Natural killer cell (primary cell): ENCODE data around the gene PANX3. TPM values are rescaled to one million over a fixed set of nuclear protein-coding genes. Genes with fewer than 3 reads are reported as not detected.
A peak's percentile ranks its signal among the peaks of the same experiment; 100 is the strongest.

ENCODE experiments used
- ATAC-seq, 3 donors: fragments of 150-1000 bp in 2 of 3; fragments of 200-7000 bp in 1 of 3; cut with Tn5 transposase; 1 replicate in 1 of 3; 2 replicates in 2 of 3; pipeline ENCODE4 v1.10.0; 2021; ENCODE audit warnings: mild to moderate bottlenecking in 2 of 3, moderate library complexity in 2 of 3
- DNase-seq, 2 donors: peaks; one replicate each; pipeline versions ENCODE4 v3.0.0 to v3.0.0-alpha.2; 2013 to 2021; ENCODE audit warnings: mixed read lengths in 1 of 2
- H3K27ac ChIP-seq: one replicate; pipeline ENCODE4 v1.5.1; 2013; ENCODE audit warnings: mild to moderate bottlenecking, low read length
- H3K27me3 ChIP-seq: one replicate; pipeline ENCODE4 v1.6.1; 2013; ENCODE audit warnings: low read length; ENCODE audit not compliant: control insufficient read depth, insufficient read depth
- H3K36me3 ChIP-seq: one replicate; pipeline ENCODE4 v1.6.1; 2013; ENCODE audit warnings: low read length; ENCODE audit not compliant: control insufficient read depth, insufficient read depth
- H3K4me1 ChIP-seq: one replicate; pipeline ENCODE4 v1.6.1; 2013; ENCODE audit warnings: low read length; ENCODE audit not compliant: control insufficient read depth, insufficient read depth
- H3K4me3 ChIP-seq: one replicate; pipeline ENCODE4 v1.5.1; 2013; ENCODE audit warnings: low read length
- H3K9me3 ChIP-seq: one replicate; pipeline ENCODE4 v1.6.1; 2013; ENCODE audit warnings: low read length; ENCODE audit not compliant: control insufficient read depth, insufficient read depth
- H3K27ac Mint-ChIP-seq, 2 donors: one replicate each; pipeline ENCODE4 v1.8.0; 2022; ENCODE audit warnings: mild to moderate bottlenecking in 2 of 2, mixed read lengths in 2 of 2, moderate library complexity in 1 of 2
- H3K27me3 Mint-ChIP-seq, 2 donors: one replicate each; pipeline ENCODE4 v1.8.0; 2022; ENCODE audit warnings: low read depth in 2 of 2, mixed read lengths in 2 of 2
- H3K36me3 Mint-ChIP-seq: one replicate; pipeline ENCODE4 v1.8.0; 2022; ENCODE audit warnings: mixed read lengths
- H3K4me1 Mint-ChIP-seq, 2 donors: one replicate each; pipeline ENCODE4 v1.8.0; 2022; ENCODE audit warnings: mixed read lengths in 2 of 2
- H3K4me3 Mint-ChIP-seq: one replicate; pipeline ENCODE4 v1.8.0; 2022; ENCODE audit warnings: mild to moderate bottlenecking, moderate library complexity, mixed read lengths
- H3K9me3 Mint-ChIP-seq, 2 donors: one replicate each; pipeline ENCODE4 v1.8.0; 2022; ENCODE audit warnings: mixed read lengths in 2 of 2
- WGBS: methylation state at CpG from one replicate; pipeline ENCODE4 v1.1.7; 2013; ENCODE audit warnings: missing lambda C conversion rate; ENCODE audit not compliant: insufficient coverage; 5-methylcytosine and 5-hydroxymethylcytosine counted together
- intact Hi-C: fragments of 100-400 bp; cut with micrococcal nuclease; formaldehyde crosslinking; loops from one replicate; pipeline ENCODE4 v1.14.2; 2022
- total RNA-seq, 4 donors: library from RNA; stranded (reverse); fragments of 120-200 nt in 1 of 4; gene quantifications; one replicate each; pipeline versions ENCODE4 v1.2.3 to v1.2.4, GENCODE V29; 2013 to 2022
- TF ChIP-seq, protein P1 (sequence below): fragments of 200-600 bp; IDR thresholded peaks from one replicate; pipeline ENCODE4 v1.8.0; 2022; ENCODE audit warnings: antibody characterized with exemption

PANX3 gene
- total RNA-seq, 3 donors from 2014 or later (not counting 1 experiment from before 2014, with no cell fraction given) = not detected

DNA sequence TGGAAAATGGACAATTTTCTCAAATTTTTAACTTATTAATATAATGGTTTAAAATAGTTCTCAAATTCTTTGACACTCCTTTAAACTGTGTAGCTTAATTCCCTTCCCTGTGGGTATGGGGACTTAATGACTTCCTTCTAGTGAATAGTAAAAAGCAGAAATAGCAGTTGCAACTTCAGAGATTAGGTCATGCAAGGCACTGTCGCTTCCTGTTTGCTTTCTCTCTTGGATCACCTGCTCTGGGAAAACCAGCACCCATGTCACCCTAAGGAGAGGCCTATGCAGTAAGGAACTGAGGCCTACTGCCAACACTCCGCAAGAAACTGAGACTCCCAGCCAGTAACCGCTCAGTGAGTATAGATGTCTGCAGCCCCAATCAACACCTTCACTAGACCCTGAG lies 5.5 kb upstream of the PANX3 start:
- no peak overlapping the region for H3K4me3 Mint-ChIP-seq
- no peak for ATAC-seq
- DNase-seq = no peak

DNA sequence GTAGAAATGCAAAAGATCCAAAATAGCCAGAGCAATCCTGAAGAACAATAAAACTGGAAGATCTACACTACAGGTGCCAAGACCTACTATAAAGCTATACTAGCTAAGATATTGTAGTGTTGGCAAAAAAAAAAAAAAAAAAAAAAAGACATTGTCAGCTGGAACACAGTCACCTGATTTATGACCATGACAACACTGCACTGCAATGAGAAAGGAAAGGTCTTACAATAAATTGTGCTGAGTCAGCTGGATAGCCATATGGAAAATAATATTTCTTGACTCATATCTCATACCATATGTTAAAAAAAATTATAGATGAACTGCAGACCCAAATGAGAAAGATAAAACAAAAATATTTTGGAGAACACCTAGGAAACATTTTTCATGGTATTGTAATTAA lies 3.1 kb upstream of the PANX3 start:
- Mint-ChIP-seq H3K27ac (no peak overlapping the region), H3K27me3 (peaks cover 0 to 3% of the 10 kb centered on the region in 2 donors), H3K36me3 (no peaks in the 10 kb centered on the region), H3K4me3 (no peak overlapping the region), H3K4me1 (no peaks in the 10 kb centered on the region), H3K9me3 (no peaks in the 10 kb centered on the region)
- no peaks in the 10 kb centered on the region for H3K36me3 ChIP-seq
- no peaks in the 10 kb centered on the region for H3K27me3 ChIP-seq
- no peaks in the 10 kb centered on the region for H3K9me3 ChIP-seq
- DNase-seq = no peak
- ATAC-seq = no peak
- H3K4me3 ChIP-seq = no peak overlapping the region
- no peaks in the 10 kb centered on the region for H3K4me1 ChIP-seq
- no peak overlapping the region for H3K27ac ChIP-seq
- TF ChIP-seq, protein P1, sequence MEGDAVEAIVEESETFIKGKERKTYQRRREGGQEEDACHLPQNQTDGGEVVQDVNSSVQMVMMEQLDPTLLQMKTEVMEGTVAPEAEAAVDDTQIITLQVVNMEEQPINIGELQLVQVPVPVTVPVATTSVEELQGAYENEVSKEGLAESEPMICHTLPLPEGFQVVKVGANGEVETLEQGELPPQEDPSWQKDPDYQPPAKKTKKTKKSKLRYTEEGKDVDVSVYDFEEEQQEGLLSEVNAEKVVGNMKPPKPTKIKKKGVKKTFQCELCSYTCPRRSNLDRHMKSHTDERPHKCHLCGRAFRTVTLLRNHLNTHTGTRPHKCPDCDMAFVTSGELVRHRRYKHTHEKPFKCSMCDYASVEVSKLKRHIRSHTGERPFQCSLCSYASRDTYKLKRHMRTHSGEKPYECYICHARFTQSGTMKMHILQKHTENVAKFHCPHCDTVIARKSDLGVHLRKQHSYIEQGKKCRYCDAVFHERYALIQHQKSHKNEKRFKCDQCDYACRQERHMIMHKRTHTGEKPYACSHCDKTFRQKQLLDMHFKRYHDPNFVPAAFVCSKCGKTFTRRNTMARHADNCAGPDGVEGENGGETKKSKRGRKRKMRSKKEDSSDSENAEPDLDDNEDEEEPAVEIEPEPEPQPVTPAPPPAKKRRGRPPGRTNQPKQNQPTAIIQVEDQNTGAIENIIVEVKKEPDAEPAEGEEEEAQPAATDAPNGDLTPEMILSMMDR = no peak
- intact Hi-C loops = no loop called here

More for the DNA sequence above, 5.5 kb upstream of the PANX3 start:
- Mint-ChIP-seq H3K4me1 (no peaks in the 10 kb centered on the region), H3K9me3 (no peaks in the 10 kb centered on the region), H3K27me3 (peaks cover under 1 to 17% of the 10 kb centered on the region in 2 donors), H3K36me3 (no peaks in the 10 kb centered on the region), H3K27ac (no peak overlapping the region)
- H3K27me3 ChIP-seq = no peaks in the 10 kb centered on the region
- WGBS = 58% methylated on average over 3 of the region's 3 CpGs
- TF ChIP-seq, protein P1 = no peak
- no peaks in the 10 kb centered on the region for H3K36me3 ChIP-seq
- no peak overlapping the region for H3K4me3 ChIP-seq
- H3K4me1 ChIP-seq = no peaks in the 10 kb centered on the region
- intact Hi-C loops = no loop called here
- no peaks in the 10 kb centered on the region for H3K9me3 ChIP-seq
- H3K27ac ChIP-seq = no peak overlapping the region

DNA sequence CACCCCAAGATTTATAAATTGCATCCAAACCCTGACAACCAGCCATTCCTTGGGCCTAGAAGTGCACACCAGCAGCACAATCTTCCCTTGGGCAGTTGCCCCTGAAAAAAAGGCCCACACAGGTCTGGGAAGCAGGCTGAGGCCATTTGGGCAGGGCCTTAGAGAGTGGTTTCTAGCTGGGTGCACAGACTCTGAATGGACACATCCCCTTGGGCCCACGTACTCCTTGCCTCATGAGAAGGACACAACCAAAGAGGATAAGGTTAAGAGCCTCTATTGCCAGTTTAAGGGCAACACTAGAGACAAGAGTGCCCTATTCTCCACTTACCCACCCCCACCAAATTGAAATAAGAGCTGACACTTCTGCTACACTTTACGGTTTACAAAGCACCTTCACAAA lies 933 bp upstream of the PANX3 start:
- Mint-ChIP-seq H3K9me3 (no peaks in the 10 kb centered on the region), H3K4me1 (no peaks in the 10 kb centered on the region), H3K27me3 (peaks cover 3 to 9% of the 10 kb centered on the region in 2 donors), H3K36me3 (no peaks in the 10 kb centered on the region), H3K4me3 (no peak overlapping the region), H3K27ac (no peak overlapping the region)
- intact Hi-C loops = no loop called here
- 81% methylated on average over 2 of the region's 2 CpGs for WGBS
- no peaks in the 10 kb centered on the region for H3K4me1 ChIP-seq
- H3K27me3 ChIP-seq = no peaks in the 10 kb centered on the region
- TF ChIP-seq, protein P1 = no peak
- no peaks in the 10 kb centered on the region for H3K36me3 ChIP-seq
- no peak overlapping the region for H3K27ac ChIP-seq
- DNase-seq (no peak), ATAC-seq (no peak)
- no peaks in the 10 kb centered on the region for H3K9me3 ChIP-seq
- H3K4me3 ChIP-seq = no peak overlapping the region

DNA sequence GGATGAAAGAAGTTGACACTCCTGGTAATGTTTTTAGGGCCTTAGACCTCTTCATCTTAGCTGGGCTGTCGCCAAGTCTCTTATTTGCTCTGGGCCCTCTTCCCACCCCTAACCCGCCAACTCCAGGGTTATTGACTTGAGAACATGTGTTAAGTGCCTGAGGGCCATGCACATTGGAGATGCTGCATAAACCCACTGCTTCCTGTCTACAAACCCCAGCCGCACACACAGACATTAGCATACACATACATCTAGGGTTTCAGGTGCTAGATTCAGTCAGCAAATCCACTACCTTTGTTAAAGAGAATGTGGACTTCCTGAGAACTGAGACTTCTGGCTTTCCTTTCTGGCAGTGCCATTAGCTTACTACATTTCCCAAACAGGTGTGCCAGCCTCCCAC lies 817 bp downstream of the PANX3 start:
- no peaks in the 10 kb centered on the region for H3K9me3 Mint-ChIP-seq
- WGBS = 30% methylated on average over 2 of the region's 3 CpGs
- no peak for ATAC-seq
- no peaks in the 10 kb centered on the region for H3K36me3 Mint-ChIP-seq
- Histone ChIP-seq H3K27me3 (no peaks in the 10 kb centered on the region), H3K9me3 (no peaks in the 10 kb centered on the region), H3K4me3 (no peak overlapping the region), H3K27ac (no peak overlapping the region), H3K4me1 (no peaks in the 10 kb centered on the region), H3K36me3 (no peaks in the 10 kb centered on the region)
- H3K4me1 Mint-ChIP-seq = no peaks in the 10 kb centered on the region
- peak in 1 of 2 donors; percentile 33 for DNase-seq
- intact Hi-C loops = no loop called here
- H3K4me3 Mint-ChIP-seq = no peak overlapping the region
- no peak overlapping the region for H3K27ac Mint-ChIP-seq
- TF ChIP-seq, protein P1 = no peak
- H3K27me3 Mint-ChIP-seq = peaks cover 9 to 11% of the 10 kb centered on the region in 2 donors
